ENCODE measurements around the gene KDM2A. TPM values are rescaled to one million over a fixed set of nuclear protein-coding genes. Genes with fewer than 3 reads are reported as not detected.

The KDM2A gene
- total and polyA plus RNA-seq, 2 of the 13 experiments (the other 11 are each of a cell fraction or from before 2014, with no cell fraction given): 31.3 to 31.4 TPM

DNA sequence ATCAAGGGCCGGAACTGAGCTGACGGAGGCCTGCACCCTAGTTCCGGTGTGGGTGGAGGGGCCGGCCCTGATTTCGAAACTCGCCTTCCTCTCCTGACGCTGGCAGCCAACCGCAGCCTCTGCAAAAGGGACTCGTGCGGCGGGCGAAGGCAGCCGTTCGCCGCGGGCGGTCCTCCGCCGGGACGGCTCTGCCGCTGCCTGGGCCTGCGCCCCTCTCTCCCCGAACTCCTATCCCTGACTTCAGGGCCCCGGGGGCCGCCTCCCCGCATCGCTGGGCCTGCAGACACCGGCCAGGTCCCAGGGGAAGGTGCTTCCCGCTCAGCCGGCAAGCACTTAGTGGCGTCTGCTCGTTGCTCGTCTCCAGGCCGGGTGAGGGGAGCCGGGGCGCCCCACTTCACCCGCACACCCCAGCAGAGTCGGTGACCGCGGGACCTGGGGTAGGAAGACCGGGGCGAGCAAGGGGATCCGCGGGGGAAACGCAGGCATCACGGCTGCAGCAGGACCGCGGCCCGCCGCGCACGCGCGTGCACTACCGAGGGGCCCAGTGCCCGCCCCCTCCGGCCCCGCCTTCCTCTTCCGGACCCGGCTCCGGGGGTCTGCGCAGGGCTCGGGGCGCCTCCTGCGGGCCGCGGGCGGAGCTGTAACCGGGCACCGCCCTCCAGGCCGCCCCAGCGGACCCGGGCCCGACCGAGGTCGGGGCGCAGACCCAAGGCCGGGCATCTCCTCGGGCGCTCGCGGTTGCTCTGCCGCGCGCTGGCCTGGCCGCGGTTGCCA, 169.6 kb downstream of the KDM2A start (continued):
- TF ChIP-seq, protein P1, sequence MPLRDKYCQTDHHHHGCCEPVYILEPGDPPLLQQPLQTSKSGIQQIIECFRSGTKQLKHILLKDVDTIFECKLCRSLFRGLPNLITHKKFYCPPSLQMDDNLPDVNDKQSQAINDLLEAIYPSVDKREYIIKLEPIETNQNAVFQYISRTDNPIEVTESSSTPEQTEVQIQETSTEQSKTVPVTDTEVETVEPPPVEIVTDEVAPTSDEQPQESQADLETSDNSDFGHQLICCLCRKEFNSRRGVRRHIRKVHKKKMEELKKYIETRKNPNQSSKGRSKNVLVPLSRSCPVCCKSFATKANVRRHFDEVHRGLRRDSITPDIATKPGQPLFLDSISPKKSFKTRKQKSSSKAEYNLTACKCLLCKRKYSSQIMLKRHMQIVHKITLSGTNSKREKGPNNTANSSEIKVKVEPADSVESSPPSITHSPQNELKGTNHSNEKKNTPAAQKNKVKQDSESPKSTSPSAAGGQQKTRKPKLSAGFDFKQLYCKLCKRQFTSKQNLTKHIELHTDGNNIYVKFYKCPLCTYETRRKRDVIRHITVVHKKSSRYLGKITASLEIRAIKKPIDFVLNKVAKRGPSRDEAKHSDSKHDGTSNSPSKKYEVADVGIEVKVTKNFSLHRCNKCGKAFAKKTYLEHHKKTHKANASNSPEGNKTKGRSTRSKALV (CRISPR knock-in tag; IDR thresholded peaks at IDR 0.05): peak; percentile 88
- TF ChIP-seq ZNF468 (CRISPR knock-in tag; IDR thresholded peaks at IDR 0.05) (no peak), NR2F6 (IDR thresholded peaks at IDR 0.05) (no peak), NR2F6 (CRISPR knock-in tag; IDR thresholded peaks at IDR 0.05) (no peak), ZNF546 (CRISPR knock-in tag; conservative IDR thresholded peaks at IDR 0.05) (peak; percentile 52; the same call in 1 of the 2 replicates), HOXA5 (CRISPR knock-in tag; IDR thresholded peaks at IDR 0.05) (peak; percentile 75; the same call in 1 of the 2 replicates), ARID2 (CRISPR knock-in tag; IDR thresholded peaks at IDR 0.05; ENCODE audit: borderline replicate concordance) (0 out of 2 replicates have a peak, but pooled peaks have one; percentile 71), ZFYVE20 (CRISPR knock-in tag; IDR thresholded peaks at IDR 0.05; ENCODE audit: borderline replicate concordance, low read depth) (no peak; the same call in 1 of the 2 replicates), PHF5A (CRISPR knock-in tag; IDR thresholded peaks at IDR 0.05; ENCODE audit: low read depth, unreplicated experiment) (no peak), SAP130 (CRISPR knock-in tag; IDR thresholded peaks at IDR 0.05; ENCODE audit: low read depth) (peak; percentile 85), SP140L (CRISPR knock-in tag; IDR thresholded peaks at IDR 0.05; ENCODE audit: borderline replicate concordance) (no peak; the same call in 1 of the 2 replicates), NR3C1 (CRISPR knock-in tag; IDR thresholded peaks at IDR 0.05) (no peak), ZBTB20 (CRISPR knock-in tag; IDR thresholded peaks at IDR 0.05; ENCODE audit: borderline replicate concordance, low read depth) (no peak), SOX5 (CRISPR knock-in tag; IDR thresholded peaks at IDR 0.05; ENCODE audit: borderline replicate concordance) (no peak), MYC (CRISPR knock-in tag; IDR thresholded peaks at IDR 0.05; ENCODE audit: borderline replicate concordance) (peak; percentile 87; the same call in 1 of the 2 replicates), HES4 (CRISPR knock-in tag; IDR thresholded peaks at IDR 0.05; ENCODE audit: borderline replicate concordance) (no peak; the same call in 1 of the 2 replicates), MTF2 (CRISPR knock-in tag; IDR thresholded peaks at IDR 0.05; ENCODE audit: borderline replicate concordance) (0 out of 2 replicates have a peak, but pooled peaks have one; percentile 76), RXRA (CRISPR knock-in tag; IDR thresholded peaks at IDR 0.05) (peak; percentile 60), ZNF17 (CRISPR knock-in tag; IDR thresholded peaks at IDR 0.05) (no peak), SNAPC2 (CRISPR knock-in tag; IDR thresholded peaks at IDR 0.05) (peak; percentile 46; the same call in 1 of the 2 replicates)
- TF ChIP-seq, protein P2, sequence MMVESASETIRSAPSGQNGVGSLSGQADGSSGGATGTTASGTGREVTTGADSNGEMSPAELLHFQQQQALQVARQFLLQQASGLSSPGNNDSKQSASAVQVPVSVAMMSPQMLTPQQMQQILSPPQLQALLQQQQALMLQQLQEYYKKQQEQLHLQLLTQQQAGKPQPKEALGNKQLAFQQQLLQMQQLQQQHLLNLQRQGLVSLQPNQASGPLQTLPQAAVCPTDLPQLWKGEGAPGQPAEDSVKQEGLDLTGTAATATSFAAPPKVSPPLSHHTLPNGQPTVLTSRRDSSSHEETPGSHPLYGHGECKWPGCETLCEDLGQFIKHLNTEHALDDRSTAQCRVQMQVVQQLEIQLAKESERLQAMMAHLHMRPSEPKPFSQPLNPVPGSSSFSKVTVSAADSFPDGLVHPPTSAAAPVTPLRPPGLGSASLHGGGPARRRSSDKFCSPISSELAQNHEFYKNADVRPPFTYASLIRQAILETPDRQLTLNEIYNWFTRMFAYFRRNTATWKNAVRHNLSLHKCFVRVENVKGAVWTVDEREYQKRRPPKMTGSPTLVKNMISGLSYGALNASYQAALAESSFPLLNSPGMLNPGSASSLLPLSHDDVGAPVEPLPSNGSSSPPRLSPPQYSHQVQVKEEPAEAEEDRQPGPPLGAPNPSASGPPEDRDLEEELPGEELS (CRISPR knock-in tag; IDR thresholded peaks at IDR 0.05): peak; percentile 78
- TF ChIP-seq, protein P3, sequence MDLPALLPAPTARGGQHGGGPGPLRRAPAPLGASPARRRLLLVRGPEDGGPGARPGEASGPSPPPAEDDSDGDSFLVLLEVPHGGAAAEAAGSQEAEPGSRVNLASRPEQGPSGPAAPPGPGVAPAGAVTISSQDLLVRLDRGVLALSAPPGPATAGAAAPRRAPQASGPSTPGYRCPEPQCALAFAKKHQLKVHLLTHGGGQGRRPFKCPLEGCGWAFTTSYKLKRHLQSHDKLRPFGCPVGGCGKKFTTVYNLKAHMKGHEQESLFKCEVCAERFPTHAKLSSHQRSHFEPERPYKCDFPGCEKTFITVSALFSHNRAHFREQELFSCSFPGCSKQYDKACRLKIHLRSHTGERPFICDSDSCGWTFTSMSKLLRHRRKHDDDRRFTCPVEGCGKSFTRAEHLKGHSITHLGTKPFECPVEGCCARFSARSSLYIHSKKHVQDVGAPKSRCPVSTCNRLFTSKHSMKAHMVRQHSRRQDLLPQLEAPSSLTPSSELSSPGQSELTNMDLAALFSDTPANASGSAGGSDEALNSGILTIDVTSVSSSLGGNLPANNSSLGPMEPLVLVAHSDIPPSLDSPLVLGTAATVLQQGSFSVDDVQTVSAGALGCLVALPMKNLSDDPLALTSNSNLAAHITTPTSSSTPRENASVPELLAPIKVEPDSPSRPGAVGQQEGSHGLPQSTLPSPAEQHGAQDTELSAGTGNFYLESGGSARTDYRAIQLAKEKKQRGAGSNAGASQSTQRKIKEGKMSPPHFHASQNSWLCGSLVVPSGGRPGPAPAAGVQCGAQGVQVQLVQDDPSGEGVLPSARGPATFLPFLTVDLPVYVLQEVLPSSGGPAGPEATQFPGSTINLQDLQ (CRISPR knock-in tag; IDR thresholded peaks at IDR 0.05): no peak; the same call in 1 of the 2 replicates
- TF ChIP-seq, protein P4, sequence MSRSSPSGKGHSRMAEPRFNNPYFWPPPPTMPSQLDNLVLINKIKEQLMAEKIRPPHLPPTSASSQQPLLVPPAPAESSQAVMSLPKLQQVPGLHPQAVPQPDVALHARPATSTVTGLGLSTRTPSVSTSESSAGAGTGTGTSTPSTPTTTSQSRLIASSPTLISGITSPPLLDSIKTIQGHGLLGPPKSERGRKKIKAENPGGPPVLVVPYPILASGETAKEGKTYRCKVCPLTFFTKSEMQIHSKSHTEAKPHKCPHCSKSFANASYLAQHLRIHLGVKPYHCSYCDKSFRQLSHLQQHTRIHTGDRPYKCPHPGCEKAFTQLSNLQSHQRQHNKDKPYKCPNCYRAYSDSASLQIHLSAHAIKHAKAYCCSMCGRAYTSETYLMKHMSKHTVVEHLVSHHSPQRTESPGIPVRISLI (CRISPR knock-in tag; IDR thresholded peaks at IDR 0.05; ENCODE audit: borderline replicate concordance): peak; percentile 57; the same call in 1 of the 2 replicates
